SK-N-SH (cell line): Measurements from ENCODE around the gene SLC35A3.

ENCODE experiments used
- RFX5 ChIP-seq: IDR thresholded peaks from 2 replicates; pipeline ENCODE4 v1.6.1; 2012; ENCODE audit warnings: mild to moderate bottlenecking, improper control_type of control experiment, low read length
- SMC3 ChIP-seq: IDR thresholded peaks from 2 replicates; pipeline ENCODE4 v1.6.1; 2012; ENCODE audit warnings: low read depth, low read length, improper control_type of control experiment
- TF ChIP-seq, protein P1 (sequence below): fragments of 200-600 bp; sonication (generic); IDR thresholded peaks from 2 replicates; pipeline ENCODE4 v1.6.1; 2017; ENCODE audit warnings: antibody characterized with exemption, mild to moderate bottlenecking, moderate library complexity
- TF ChIP-seq, protein P2 (sequence below): fragments of 150-350 bp; IDR thresholded peaks from 2 replicates; pipeline ENCODE4 v1.6.1; 2017; ENCODE audit warnings: antibody characterized with exemption, low read length, low read depth, borderline replicate concordance
- TF ChIP-seq, protein P3 (sequence below): IDR thresholded peaks from 2 replicates; pipeline ENCODE4 v1.6.1; 2012; ENCODE audit warnings: mild to moderate bottlenecking, low read depth, low read length, moderate library complexity

DNA sequence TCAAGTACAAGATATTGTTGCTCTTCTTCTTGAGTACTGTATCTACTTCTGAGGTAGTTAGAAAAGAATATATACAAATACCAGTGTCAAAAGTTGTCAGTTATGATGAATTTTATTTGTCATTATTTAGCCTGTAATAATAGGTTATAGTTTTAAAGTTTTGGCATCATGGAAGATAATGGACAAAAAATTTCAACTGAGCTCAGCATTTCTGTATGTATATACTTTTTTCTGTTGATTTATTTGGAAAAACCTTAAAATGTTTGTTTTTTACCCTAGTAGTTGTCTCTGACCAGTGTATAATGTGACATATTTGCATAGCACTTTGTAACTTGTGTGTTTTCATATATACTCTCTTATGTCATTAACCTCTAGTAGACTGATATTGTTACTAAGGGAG is 11.1 kb downstream of the SLC35A3 start:
- TF ChIP-seq SMC3 = no peak
- TF ChIP-seq, protein P1, sequence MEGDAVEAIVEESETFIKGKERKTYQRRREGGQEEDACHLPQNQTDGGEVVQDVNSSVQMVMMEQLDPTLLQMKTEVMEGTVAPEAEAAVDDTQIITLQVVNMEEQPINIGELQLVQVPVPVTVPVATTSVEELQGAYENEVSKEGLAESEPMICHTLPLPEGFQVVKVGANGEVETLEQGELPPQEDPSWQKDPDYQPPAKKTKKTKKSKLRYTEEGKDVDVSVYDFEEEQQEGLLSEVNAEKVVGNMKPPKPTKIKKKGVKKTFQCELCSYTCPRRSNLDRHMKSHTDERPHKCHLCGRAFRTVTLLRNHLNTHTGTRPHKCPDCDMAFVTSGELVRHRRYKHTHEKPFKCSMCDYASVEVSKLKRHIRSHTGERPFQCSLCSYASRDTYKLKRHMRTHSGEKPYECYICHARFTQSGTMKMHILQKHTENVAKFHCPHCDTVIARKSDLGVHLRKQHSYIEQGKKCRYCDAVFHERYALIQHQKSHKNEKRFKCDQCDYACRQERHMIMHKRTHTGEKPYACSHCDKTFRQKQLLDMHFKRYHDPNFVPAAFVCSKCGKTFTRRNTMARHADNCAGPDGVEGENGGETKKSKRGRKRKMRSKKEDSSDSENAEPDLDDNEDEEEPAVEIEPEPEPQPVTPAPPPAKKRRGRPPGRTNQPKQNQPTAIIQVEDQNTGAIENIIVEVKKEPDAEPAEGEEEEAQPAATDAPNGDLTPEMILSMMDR = no peak
- TF ChIP-seq, protein P2, sequence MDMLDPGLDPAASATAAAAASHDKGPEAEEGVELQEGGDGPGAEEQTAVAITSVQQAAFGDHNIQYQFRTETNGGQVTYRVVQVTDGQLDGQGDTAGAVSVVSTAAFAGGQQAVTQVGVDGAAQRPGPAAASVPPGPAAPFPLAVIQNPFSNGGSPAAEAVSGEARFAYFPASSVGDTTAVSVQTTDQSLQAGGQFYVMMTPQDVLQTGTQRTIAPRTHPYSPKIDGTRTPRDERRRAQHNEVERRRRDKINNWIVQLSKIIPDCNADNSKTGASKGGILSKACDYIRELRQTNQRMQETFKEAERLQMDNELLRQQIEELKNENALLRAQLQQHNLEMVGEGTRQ = no peak
- TF ChIP-seq RFX5 = no peak
- TF ChIP-seq, protein P3, sequence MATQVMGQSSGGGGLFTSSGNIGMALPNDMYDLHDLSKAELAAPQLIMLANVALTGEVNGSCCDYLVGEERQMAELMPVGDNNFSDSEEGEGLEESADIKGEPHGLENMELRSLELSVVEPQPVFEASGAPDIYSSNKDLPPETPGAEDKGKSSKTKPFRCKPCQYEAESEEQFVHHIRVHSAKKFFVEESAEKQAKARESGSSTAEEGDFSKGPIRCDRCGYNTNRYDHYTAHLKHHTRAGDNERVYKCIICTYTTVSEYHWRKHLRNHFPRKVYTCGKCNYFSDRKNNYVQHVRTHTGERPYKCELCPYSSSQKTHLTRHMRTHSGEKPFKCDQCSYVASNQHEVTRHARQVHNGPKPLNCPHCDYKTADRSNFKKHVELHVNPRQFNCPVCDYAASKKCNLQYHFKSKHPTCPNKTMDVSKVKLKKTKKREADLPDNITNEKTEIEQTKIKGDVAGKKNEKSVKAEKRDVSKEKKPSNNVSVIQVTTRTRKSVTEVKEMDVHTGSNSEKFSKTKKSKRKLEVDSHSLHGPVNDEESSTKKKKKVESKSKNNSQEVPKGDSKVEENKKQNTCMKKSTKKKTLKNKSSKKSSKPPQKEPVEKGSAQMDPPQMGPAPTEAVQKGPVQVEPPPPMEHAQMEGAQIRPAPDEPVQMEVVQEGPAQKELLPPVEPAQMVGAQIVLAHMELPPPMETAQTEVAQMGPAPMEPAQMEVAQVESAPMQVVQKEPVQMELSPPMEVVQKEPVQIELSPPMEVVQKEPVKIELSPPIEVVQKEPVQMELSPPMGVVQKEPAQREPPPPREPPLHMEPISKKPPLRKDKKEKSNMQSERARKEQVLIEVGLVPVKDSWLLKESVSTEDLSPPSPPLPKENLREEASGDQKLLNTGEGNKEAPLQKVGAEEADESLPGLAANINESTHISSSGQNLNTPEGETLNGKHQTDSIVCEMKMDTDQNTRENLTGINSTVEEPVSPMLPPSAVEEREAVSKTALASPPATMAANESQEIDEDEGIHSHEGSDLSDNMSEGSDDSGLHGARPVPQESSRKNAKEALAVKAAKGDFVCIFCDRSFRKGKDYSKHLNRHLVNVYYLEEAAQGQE = no peak
